NCI-H526 (cell line): ENCODE data around the gene GTF2E1.
A peak's percentile ranks its signal among the peaks of the same experiment; 100 is the strongest.

Experiments
- DNase-seq, 2 experiments: peaks; one replicate each; lab custom pipeline; 2025; lab: John Stamatoyannopoulos, UW

GTF2E1 gene

DNA sequence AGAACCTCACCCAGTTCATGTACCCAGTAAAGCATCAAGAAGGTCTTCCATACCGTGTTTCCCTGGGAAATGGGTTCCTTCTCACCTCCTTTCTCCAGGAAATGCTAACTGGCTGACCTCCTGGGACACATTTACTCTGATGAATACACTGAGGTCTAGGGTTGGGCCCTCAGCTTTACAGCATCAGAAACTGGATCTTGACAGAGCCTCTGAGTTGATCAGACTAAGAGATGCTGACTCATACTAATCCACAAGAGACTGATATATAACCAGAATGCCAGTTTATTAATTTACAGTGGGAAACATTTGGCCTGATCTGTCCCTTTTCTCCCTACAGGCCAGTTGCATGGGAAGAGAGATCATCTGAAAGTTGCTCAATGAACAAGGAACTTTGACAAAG, 55.8 kb downstream of the GTF2E1 start:
- no peak for DNase-seq

DNA sequence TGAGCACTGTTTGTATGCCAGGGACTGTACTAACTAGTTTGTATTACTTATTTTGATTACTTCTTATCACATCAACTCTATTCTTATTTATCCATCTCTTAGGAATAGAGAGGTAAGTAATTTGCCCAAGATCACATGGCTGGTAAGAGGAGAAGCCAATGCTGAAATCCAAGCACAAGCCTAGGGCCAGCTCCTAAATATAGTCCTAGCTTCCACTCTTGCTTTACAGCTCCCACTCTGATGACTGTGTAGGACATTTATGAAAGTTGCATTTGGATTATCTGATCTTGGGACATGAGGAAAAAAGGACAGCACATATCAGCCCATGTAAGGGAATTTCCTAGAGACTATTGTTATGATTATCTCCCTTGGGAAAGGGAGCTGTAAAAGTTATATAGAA, 58.1 kb downstream of the GTF2E1 start:
- no peak for DNase-seq

DNA sequence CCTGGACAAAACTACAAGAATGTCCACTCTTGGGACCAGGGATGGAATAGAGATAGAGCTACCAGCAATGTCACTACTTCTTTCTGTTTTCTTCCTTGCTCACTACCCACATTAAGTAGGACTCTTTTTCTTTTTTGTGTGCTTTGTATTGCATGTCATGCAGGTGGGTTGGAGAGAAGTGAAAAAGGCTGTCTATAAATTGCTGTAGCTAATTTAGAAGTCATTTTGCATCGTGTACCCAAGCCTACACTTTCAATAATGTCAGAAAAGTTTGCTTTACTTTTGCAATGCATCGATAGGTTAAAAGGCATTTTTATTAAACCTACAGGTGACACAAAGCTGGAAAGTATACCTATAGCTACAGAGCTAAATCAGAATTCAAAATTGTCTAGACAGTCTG, 58.9 kb downstream of the GTF2E1 start:
- no peak for DNase-seq

DNA sequence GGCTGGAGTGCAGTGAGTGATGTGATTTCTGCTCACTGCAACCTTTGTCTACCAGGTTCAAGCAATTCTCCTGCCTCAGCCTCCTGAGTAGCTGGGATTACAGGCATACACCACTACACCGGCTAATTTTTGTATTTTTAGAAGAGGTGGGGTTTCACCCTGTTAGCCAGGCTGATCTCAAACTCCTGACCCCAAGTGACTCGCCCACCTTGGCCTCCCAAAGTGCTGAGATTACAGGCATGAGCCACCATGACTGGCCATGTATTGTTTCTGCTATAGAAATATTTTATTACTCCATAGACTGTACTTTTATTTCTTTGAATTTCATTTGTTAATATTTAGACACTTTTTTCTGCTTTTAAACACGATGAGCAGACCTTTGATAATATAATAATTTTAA, 60.4 kb downstream of the GTF2E1 start:
- no peak for DNase-seq

DNA sequence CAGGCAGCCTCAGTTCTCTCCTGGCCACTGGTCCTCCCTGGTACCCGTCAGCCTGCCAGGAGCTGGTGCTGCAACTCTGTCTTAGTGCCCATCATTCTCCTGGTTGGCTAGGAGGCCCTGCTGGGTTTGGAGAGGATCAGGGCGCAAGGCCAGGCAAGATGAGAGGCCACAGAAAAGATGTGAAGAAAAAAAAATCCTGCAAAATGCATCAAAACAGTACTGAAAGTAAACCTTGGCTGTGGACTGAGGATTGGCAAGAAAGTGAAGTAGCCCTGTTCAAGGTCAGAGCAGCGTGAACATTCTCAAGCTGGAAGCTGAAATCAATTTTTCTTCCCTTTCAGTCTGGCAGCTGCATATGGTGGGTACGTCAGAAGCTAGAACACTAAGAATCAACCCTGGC, 74.2 kb downstream of the GTF2E1 start:
- DNase-seq, result no peak

DNA sequence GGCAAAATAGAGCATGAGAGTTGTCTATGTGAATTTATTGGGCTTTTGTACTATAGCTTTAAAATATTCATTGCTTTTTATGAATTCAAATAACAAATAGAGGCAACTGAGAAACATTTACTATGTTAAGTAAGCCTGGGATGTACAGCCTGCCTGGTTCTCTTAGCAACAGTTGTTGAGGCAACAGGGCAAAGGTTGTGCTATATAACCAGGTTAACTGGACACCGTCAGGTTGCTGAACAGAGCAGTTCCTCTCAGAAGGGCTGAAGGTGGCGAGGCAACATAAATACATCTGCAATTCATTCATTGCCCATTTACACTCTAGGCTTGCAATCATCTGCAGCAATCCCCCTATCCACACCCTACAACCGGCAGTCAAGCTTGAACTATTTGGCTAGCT, 78.2 kb downstream of the GTF2E1 start:
- DNase-seq, result peak; percentile 10 to 54

DNA sequence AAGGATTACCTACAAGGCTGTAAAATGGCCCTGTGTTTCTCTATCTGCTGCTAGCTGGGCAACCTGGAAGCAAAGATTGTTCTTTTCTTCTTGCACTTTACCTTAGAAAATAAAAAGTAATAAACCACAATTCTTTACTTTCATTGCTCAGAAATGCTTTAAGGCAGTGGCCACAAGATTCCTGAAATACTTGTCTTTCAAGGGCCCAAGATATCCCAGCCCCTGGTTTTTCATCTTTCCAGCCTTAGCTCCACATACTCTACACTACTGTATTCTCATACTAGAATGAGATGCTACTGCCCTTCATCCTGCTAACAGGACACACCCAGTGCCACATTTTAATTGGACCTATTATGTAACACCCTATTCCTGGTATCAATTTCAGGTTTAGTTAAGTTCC, 78.9 kb downstream of the GTF2E1 start:
- no peak for DNase-seq

DNA sequence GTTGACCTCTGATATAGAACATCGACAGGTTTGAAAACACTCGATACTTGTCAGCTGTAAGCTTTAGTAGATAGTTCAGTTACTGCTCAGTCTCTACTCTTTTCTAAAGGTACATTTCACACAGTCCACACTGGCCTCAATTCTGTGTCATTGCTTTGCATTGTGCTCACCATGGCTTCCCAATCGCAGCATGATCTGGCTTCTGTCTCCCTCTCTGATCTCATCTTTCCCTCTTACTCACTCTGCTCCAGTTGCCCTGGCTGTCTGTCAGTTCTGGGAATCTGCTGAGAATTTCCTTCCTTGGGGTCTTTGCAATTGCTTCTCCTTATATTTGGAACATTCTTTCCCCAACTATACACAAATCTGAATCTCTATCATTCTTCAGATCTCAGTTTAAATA, 80.6 kb downstream of the GTF2E1 start:
- DNase-seq, result no peak

DNA sequence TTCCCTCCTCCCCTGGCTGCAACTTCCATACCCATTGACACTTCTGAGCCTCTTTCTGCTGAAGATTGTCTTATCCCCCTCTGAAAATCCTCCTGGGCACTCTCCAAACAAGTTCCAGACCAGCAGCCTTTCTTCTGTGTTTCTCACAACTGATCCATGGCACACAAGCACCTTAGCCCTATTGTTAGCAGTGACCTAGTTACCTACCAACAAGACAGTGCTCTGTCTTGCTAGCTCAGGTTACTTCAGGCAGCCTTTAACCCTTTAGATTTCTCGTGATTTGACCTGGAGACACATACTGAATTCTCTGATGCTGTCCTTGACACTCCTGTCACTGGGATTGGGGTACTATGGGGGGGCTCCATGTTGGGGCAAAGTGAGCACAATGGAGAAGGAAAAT, 82.1 kb downstream of the GTF2E1 start:
- no peak for DNase-seq

DNA sequence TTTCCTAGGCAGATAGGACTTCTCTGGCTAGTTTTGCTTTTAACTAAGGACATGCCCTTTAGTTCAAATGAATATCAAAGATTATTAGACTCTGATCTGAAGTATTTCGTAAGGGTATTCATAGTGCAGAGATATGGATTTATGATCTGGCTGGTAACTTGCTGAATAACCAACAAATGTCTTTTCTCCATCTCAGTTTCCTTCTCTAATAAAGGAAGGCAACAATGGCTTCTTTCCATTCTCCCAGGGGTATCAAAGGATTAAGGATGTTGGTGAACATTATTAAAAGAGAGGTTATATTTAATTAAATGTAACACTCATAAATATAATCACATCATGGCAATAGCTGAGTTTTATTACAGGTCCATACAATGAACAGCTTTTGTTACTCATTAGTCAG, 86.3 kb downstream of the GTF2E1 start:
- no peak for DNase-seq

DNA sequence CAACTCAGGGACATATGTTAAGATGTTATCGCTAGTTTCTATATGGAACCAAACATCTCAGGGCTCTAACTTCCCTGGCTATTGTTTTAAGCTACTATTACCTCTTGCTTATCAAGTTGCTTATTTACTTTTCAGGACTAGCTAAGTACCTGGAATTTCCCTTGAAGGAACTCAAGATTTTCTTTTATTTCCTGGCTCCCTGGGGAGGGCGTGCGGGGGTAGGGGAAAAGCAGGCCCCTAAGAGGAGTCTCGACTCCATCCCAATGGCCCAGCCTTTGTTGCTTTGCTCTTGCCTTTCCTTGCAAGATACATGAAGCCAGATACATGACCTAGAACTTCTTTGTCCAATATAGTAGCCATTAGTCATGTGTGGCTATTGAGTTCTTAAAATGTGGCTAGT, 88.5 kb downstream of the GTF2E1 start:
- no peak for DNase-seq
